ENCODE measurements around the gene IKZF3. TPM values are rescaled to one million over a fixed set of nuclear protein-coding genes. Genes with fewer than 3 reads are reported as not detected.

The IKZF3 gene
- total RNA-seq, 1 donor from 2014 or later = 0.34 TPM

- H3K9ac ChIP-seq (ENCODE audit: low read length) = no peak overlapping the region
- Mint-ChIP-seq H3K27me3 (ENCODE audit: low read depth, unreplicated experiment) (peaks cover 3% of the 10 kb centered on the region), H3K9me3 (ENCODE audit: unreplicated experiment) (no peaks in the 10 kb centered on the region), H3K27ac (ENCODE audit: unreplicated experiment) (no peak overlapping the region), H3K4me3 (ENCODE audit: unreplicated experiment) (no peak overlapping the region), H3K36me3 (ENCODE audit: low read depth, unreplicated experiment) (no peaks in the 10 kb centered on the region), H3K4me1 (ENCODE audit: low read depth, unreplicated experiment) (peaks cover 3% of the 10 kb centered on the region)
- TF ChIP-seq, protein P1, sequence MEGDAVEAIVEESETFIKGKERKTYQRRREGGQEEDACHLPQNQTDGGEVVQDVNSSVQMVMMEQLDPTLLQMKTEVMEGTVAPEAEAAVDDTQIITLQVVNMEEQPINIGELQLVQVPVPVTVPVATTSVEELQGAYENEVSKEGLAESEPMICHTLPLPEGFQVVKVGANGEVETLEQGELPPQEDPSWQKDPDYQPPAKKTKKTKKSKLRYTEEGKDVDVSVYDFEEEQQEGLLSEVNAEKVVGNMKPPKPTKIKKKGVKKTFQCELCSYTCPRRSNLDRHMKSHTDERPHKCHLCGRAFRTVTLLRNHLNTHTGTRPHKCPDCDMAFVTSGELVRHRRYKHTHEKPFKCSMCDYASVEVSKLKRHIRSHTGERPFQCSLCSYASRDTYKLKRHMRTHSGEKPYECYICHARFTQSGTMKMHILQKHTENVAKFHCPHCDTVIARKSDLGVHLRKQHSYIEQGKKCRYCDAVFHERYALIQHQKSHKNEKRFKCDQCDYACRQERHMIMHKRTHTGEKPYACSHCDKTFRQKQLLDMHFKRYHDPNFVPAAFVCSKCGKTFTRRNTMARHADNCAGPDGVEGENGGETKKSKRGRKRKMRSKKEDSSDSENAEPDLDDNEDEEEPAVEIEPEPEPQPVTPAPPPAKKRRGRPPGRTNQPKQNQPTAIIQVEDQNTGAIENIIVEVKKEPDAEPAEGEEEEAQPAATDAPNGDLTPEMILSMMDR (IDR thresholded peaks at IDR 0.05; ENCODE audit: insufficient read depth, low read depth, low read length) = no peak
- no peak for TF ChIP-seq EZH2 (IDR thresholded peaks at IDR 0.05; ENCODE audit: insufficient read depth, low read length)
- H3K4me1 ChIP-seq (ENCODE audit: insufficient read depth, low read length) = no peaks in the 10 kb centered on the region
- H3K27me3 ChIP-seq (ENCODE audit: insufficient read depth, low read length) = peaks cover 27% of the 10 kb centered on the region
- no peaks in the 10 kb centered on the region for H4K20me1 ChIP-seq (ENCODE audit: insufficient read depth, low read length)
- H3K27ac ChIP-seq (ENCODE audit: low read depth, low read length) = no peak overlapping the region
- H3K79me2 ChIP-seq (ENCODE audit: insufficient read depth, low read length) = no peaks in the 10 kb centered on the region
- H3K36me3 ChIP-seq (ENCODE audit: insufficient read depth, low read length) = no peaks in the 10 kb centered on the region
- DNase-seq (ENCODE audit: low read depth) = no peak
- no peak overlapping the region for H2AFZ ChIP-seq (ENCODE audit: low read depth, low read length)
- no peak overlapping the region for H3K4me2 ChIP-seq (ENCODE audit: low read length)
- FAIRE-seq = no peak
- no peaks in the 10 kb centered on the region for H3K9me3 ChIP-seq (ENCODE audit: insufficient read depth, low read depth, low read length)
- no peak overlapping the region for H3K4me3 ChIP-seq (ENCODE audit: insufficient read depth, low read depth, low read length)
Observed at GRCh38 chr17:39812466-39812865, 51.6 kb downstream of the IKZF3 start.

DNA sequence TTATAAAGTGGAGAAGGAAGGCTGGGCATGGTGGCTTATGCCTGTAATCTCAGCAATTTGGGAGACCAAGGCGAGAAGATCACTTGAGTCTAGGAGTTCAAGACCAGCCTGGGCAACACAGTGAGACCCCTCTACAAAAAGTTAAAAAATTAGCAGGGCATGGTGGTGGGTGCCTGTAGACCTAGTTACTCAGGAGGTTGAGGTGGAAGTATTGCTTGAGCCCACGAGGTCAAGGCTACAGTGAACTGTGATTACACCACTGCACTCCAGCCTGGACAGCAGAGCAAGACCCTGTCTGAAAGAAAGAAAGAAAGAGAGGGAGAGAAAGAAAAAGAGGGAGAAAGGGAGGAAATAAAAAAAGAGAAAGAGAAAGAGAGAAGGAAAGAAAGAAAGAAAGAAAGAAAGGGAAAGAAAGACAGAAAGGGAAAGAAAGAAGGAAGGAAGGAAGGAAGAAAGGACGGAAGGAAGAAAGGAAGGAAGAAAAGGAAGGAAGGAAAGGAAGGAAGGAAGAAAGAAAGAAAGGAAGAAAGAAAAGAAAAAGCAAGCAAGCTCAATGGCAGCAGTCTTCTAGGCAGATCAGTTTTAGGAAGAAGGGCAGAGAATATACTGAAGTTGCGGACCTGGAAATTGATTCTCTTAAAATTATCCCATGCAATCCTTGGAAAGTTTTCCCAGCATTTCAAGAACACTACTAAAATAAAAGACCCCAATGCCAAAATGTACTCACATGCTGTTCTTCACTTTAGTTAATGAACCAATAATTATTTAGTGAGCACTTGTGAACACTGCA, 53.0 kb downstream of the IKZF3 start:
- Histone ChIP-seq H4K20me1 (ENCODE audit: insufficient read depth, low read length) (no peaks in the 10 kb centered on the region), H3K4me2 (ENCODE audit: low read length) (no peak overlapping the region), H3K4me1 (ENCODE audit: insufficient read depth, low read length) (no peaks in the 10 kb centered on the region), H3K9ac (ENCODE audit: low read length) (no peak overlapping the region), H3K36me3 (ENCODE audit: insufficient read depth, low read length) (no peaks in the 10 kb centered on the region), H3K79me2 (ENCODE audit: insufficient read depth, low read length) (no peaks in the 10 kb centered on the region), H3K9me3 (ENCODE audit: insufficient read depth, low read depth, low read length) (no peaks in the 10 kb centered on the region), H3K4me3 (ENCODE audit: insufficient read depth, low read depth, low read length) (no peak overlapping the region), H2AFZ (ENCODE audit: low read depth, low read length) (no peak overlapping the region), H3K27ac (ENCODE audit: low read depth, low read length) (no peak overlapping the region), H3K27me3 (ENCODE audit: insufficient read depth, low read length) (peaks cover 31% of the 10 kb centered on the region)
- DNase-seq (ENCODE audit: low read depth) (no peak), FAIRE-seq (no peak)
- Mint-ChIP-seq H3K9me3 (ENCODE audit: unreplicated experiment) (no peaks in the 10 kb centered on the region), H3K27ac (ENCODE audit: unreplicated experiment) (no peak overlapping the region), H3K36me3 (ENCODE audit: low read depth, unreplicated experiment) (no peaks in the 10 kb centered on the region), H3K4me3 (ENCODE audit: unreplicated experiment) (no peak overlapping the region), H3K27me3 (ENCODE audit: low read depth, unreplicated experiment) (peaks cover 7% of the 10 kb centered on the region), H3K4me1 (ENCODE audit: low read depth, unreplicated experiment) (peaks cover 3% of the 10 kb centered on the region)
- TF ChIP-seq, protein P1 (IDR thresholded peaks at IDR 0.05; ENCODE audit: insufficient read depth, low read depth, low read length) = no peak
- no peak for TF ChIP-seq EZH2 (IDR thresholded peaks at IDR 0.05; ENCODE audit: insufficient read depth, low read length)

DNA sequence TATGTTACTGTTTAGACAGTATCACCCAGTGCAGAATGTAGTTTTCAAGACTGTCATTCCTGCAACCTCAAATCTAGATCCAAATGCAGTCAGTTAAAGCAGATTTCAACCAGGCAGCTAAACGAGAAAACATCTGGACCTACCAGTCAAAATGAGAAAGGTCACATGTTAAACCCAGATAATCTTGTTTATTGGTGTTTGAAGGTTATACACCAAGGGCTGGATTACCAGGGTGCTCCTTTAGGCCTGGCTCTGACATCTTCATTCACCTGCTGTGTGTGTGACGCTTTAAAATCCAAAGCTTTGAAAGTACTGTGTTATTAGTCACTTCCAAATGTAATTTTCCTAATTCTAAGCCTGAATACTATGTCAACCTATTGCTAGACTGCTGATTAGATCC, 54.9 kb downstream of the IKZF3 start:
- H3K9ac ChIP-seq (ENCODE audit: low read length) = no peak overlapping the region
- FAIRE-seq = no peak
- no peak overlapping the region for H3K27ac Mint-ChIP-seq (ENCODE audit: unreplicated experiment)
- TF ChIP-seq, protein P1 (IDR thresholded peaks at IDR 0.05; ENCODE audit: insufficient read depth, low read depth, low read length) = no peak
- no peak for TF ChIP-seq EZH2 (IDR thresholded peaks at IDR 0.05; ENCODE audit: insufficient read depth, low read length)
- peaks cover 9% of the 10 kb centered on the region for H3K27me3 Mint-ChIP-seq (ENCODE audit: low read depth, unreplicated experiment)
- no peak overlapping the region for H3K27ac ChIP-seq (ENCODE audit: low read depth, low read length)
- no peaks in the 10 kb centered on the region for H3K9me3 Mint-ChIP-seq (ENCODE audit: unreplicated experiment)
- H3K36me3 ChIP-seq (ENCODE audit: insufficient read depth, low read length) = no peaks in the 10 kb centered on the region
- H3K27me3 ChIP-seq (ENCODE audit: insufficient read depth, low read length) = peaks cover 35% of the 10 kb centered on the region
- H3K4me1 ChIP-seq (ENCODE audit: insufficient read depth, low read length) = no peaks in the 10 kb centered on the region
- H3K36me3 Mint-ChIP-seq (ENCODE audit: low read depth, unreplicated experiment) = no peaks in the 10 kb centered on the region
- no peak overlapping the region for H3K4me2 ChIP-seq (ENCODE audit: low read length)
- H4K20me1 ChIP-seq (ENCODE audit: insufficient read depth, low read length) = no peaks in the 10 kb centered on the region
- no peak overlapping the region for H2AFZ ChIP-seq (ENCODE audit: low read depth, low read length)
- peaks cover 3% of the 10 kb centered on the region for H3K4me1 Mint-ChIP-seq (ENCODE audit: low read depth, unreplicated experiment)
- no peak overlapping the region for H3K4me3 Mint-ChIP-seq (ENCODE audit: unreplicated experiment)
- no peaks in the 10 kb centered on the region for H3K79me2 ChIP-seq (ENCODE audit: insufficient read depth, low read length)
- H3K9me3 ChIP-seq (ENCODE audit: insufficient read depth, low read depth, low read length) = no peaks in the 10 kb centered on the region
- DNase-seq (ENCODE audit: low read depth) = no peak
- H3K4me3 ChIP-seq (ENCODE audit: insufficient read depth, low read depth, low read length) = no peak overlapping the region
